ENCODE data around the gene ZNG1C. TPM values are rescaled to one million over a fixed set of nuclear protein-coding genes. Genes with fewer than 3 reads are reported as not detected.
"Not testable (repeated sequence)": the region's sequence is repeated elsewhere in the genome, so short reads cannot be mapped to it uniquely, and the experiment has no call there.

Gene ZNG1C
- total RNA-seq (2014; rRNA removed; shearing (Covaris generic)) = 11.8 and 12.3 TPM in 2 replicates

DNA sequence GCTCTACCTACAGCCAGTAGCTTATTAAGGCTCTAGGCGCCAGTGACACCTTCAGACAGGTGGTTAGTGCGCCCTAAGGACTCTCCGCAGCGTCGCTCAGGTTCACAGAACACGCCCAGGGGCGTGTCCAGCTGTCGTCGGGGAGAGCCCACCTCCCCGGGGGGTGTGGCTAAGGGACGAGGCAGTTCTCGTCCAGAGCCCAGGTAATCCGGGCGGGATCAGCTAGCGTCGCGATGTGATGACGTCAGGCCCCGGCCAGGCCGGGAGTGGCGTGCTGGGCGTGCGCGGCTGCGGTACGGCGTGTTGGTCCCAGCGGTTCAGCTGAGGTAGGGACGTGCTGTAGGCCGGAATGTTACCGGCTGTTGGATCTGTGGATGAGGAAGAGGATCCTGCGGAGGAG is at the start of gene ZNG1C:
Gene ZNG1C, plus strand, starts transcription at position 301 of the 400 bp plus-strand sequence. Its CDS starts 49 bp downstream, at position 350.
- not testable (repeated sequence) for H3K4me3 ChIP-seq (ENCODE audit: insufficient read depth, low read depth, low read length); H3K36me3 ChIP-seq (replicated peaks; ENCODE audit: control insufficient read depth, insufficient read depth, low read length); H3K27me3 ChIP-seq (ENCODE audit: control insufficient read depth, insufficient read depth, low read length); DNase-seq

DNA sequence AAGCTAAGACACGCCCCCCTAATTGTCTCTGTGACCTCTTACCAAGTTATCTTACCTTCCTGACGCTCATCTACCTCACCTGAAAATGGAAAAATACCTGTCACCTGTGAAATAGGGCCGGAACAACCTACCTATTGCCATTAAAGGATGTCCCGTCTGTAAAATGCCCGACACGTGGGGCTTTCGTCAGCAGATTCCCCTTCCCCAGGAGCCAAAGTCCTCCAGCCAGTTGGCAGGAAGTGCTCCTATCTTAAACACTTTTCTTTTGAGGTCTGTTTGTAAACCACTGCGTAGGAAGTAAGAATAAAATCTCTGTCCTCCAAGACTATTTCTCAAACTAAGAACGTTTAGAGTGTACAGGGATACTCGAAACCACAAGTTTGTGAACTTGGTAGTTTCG is 654 bp downstream of the ZNG1C start:
- H3K27me3 ChIP-seq (ENCODE audit: control insufficient read depth, insufficient read depth, low read length); DNase-seq; H3K36me3 ChIP-seq (replicated peaks; ENCODE audit: control insufficient read depth, insufficient read depth, low read length); H3K4me3 ChIP-seq (ENCODE audit: insufficient read depth, low read depth, low read length): not testable (repeated sequence)

GRCh38 chr9:68281041-68281440 is 39.3 kb downstream of the ZNG1C start:
- H3K27me3 ChIP-seq (ENCODE audit: control insufficient read depth, insufficient read depth, low read length); H3K36me3 ChIP-seq (replicated peaks; ENCODE audit: control insufficient read depth, insufficient read depth, low read length); H3K4me3 ChIP-seq (ENCODE audit: insufficient read depth, low read depth, low read length); DNase-seq: not testable (repeated sequence)

DNA sequence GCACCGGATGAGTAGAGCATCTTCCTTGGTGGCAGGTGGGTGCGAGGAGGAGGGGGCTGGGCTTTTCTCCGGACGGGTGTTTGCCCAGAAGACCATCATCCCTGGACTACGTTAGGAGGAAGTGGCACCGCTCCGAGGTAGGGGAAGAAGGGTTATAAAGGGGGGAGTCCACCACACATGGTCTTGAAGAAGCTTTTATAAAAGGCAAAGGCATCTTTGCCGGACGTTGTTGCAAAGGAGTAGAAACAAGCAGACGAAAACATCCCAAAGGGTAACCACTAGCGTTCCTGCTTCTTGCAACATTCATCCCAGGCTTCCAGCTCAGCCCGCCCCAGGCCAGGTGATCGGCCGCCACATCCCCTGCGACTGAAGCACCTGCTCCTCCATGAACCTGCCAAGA is 60.8 kb downstream of the ZNG1C start, which contains the start of gene FOXD4L3:
Gene FOXD4L3, plus strand, starts transcription at position 301 of the 400 bp plus-strand sequence. Its CDS starts 85 bp downstream, at position 386.
- H3K4me3 ChIP-seq (ENCODE audit: insufficient read depth, low read depth, low read length); H3K36me3 ChIP-seq (replicated peaks; ENCODE audit: control insufficient read depth, insufficient read depth, low read length); DNase-seq; H3K27me3 ChIP-seq (ENCODE audit: control insufficient read depth, insufficient read depth, low read length): not testable (repeated sequence)

- H3K36me3 ChIP-seq (replicated peaks; ENCODE audit: control insufficient read depth, insufficient read depth, low read length); H3K4me3 ChIP-seq (ENCODE audit: insufficient read depth, low read depth, low read length): not testable (repeated sequence)
Measured at GRCh38 chr9:68303771-68304170, 62.0 kb downstream of the ZNG1C start.

DNA sequence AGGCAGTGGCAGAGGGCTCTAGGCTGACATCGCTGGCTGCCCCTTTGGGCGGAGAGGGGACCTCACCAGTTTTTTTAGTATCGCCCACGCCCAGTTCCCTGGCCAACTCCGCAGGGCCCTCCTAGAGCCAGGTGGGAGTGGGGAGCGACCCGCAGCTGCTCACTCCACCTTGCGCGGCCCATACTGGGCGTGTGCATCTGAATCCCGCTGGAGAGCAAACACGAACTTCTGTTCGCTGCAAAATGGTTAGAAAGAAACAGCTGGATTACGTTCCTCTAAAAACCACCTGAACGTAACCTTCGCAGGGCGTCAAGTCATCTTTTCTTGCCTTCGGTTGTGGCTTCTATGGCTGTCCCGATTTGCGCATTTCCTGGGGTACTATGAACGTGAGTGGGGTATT is 62.4 kb downstream of the ZNG1C start:
- H3K36me3 ChIP-seq (replicated peaks; ENCODE audit: control insufficient read depth, insufficient read depth, low read length); H3K4me3 ChIP-seq (ENCODE audit: insufficient read depth, low read depth, low read length); DNase-seq: not testable (repeated sequence)
- peaks cover 13% of the 10 kb centered on the region for H3K27me3 ChIP-seq (ENCODE audit: control insufficient read depth, insufficient read depth, low read length)

More at GRCh38 chr9:68303771-68304170, 62.0 kb downstream of the ZNG1C start:
- H3K27me3 ChIP-seq (ENCODE audit: control insufficient read depth, insufficient read depth, low read length) = peaks cover 13% of the 10 kb centered on the region
- not testable (repeated sequence) for DNase-seq

DNA sequence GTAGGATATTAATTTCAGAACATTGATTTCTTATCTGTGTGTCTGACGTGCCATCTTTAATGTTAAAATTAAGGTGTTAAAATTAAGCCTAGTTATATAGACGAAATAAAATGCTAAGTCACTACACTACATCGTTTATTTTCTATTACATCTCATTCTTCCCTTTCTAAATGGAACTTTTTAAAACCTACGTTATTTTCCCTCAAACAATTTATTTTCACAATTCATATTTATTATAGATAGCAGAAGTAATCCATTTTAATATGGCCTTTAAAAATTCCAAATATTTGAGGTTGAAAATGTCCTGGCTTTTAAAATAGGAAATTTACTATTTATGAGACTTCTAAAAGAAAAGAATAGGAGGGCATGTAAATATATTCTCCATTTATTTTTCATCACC is 63.0 kb downstream of the ZNG1C start:
- not testable (repeated sequence) for H3K36me3 ChIP-seq (replicated peaks; ENCODE audit: control insufficient read depth, insufficient read depth, low read length); H3K4me3 ChIP-seq (ENCODE audit: insufficient read depth, low read depth, low read length); DNase-seq
- H3K27me3 ChIP-seq (ENCODE audit: control insufficient read depth, insufficient read depth, low read length) = peaks cover 13% of the 10 kb centered on the region

- peaks cover 13% of the 10 kb centered on the region for H3K27me3 ChIP-seq (ENCODE audit: control insufficient read depth, insufficient read depth, low read length)
- DNase-seq; H3K36me3 ChIP-seq (replicated peaks; ENCODE audit: control insufficient read depth, insufficient read depth, low read length); H3K4me3 ChIP-seq (ENCODE audit: insufficient read depth, low read depth, low read length): not testable (repeated sequence)
Measured at GRCh38 chr9:68305680-68306285, 64.0 kb downstream of the ZNG1C start.

DNA sequence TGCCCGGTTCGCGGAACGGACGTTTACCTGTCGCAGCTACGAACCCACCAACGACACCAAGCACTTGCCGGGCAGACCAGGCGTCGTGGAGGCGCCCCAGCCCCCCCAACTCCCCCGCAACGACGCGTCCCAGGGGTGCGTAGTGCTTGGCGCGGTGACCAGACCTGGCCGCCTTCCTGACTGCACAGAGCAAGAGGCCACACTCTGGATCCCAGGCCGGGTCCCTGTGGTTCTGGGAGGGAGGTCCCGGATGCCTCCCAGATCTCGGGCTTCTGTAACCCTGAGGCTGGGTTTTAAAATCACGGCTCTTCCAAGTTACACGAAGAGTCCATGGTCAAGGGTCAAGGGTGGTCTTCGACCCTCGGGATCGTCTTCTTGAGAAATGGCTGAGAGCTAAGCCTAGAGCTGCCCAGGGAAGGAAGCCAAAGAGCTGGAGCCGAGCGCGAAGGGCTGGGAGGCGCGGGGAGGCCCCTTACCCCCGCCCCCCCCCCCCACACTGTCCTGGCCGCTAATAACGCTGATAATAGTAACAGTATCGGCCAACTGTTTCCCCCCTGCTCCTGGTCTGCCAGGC is 64.7 kb downstream of the ZNG1C start:
- H3K27me3 ChIP-seq (ENCODE audit: control insufficient read depth, insufficient read depth, low read length) = peaks cover 13% of the 10 kb centered on the region
- not testable (repeated sequence) for DNase-seq; H3K36me3 ChIP-seq (replicated peaks; ENCODE audit: control insufficient read depth, insufficient read depth, low read length); H3K4me3 ChIP-seq (ENCODE audit: insufficient read depth, low read depth, low read length)

GRCh38 chr9:68307127-68307526 is 65.3 kb downstream of the ZNG1C start:
- not testable (repeated sequence) for H3K4me3 ChIP-seq (ENCODE audit: insufficient read depth, low read depth, low read length); H3K36me3 ChIP-seq (replicated peaks; ENCODE audit: control insufficient read depth, insufficient read depth, low read length); DNase-seq
- peaks cover 13% of the 10 kb centered on the region for H3K27me3 ChIP-seq (ENCODE audit: control insufficient read depth, insufficient read depth, low read length)

DNA sequence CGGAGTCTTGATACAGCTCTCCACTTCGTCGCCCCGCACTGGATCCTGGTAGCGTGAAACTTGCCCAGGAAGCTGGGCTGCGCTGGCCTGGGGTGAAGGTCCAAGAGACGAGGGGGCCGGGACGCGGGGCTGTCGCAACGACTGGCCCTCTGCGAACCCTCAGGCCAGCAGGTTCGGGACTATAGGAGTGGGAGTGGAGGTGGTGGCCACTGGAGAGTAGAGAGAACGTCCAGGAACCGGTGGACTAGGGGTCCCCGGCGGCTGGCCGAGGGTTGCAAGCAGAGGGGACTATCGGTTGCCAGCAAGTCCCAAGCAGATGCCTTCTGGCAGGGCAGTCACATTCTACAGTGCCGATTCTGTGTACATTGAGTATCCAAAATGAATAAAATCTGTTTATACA is 65.9 kb downstream of the ZNG1C start:
- H3K4me3 ChIP-seq (ENCODE audit: insufficient read depth, low read depth, low read length); H3K36me3 ChIP-seq (replicated peaks; ENCODE audit: control insufficient read depth, insufficient read depth, low read length); DNase-seq: not testable (repeated sequence)
- peaks cover 13% of the 10 kb centered on the region for H3K27me3 ChIP-seq (ENCODE audit: control insufficient read depth, insufficient read depth, low read length)

- H3K36me3 ChIP-seq (replicated peaks; ENCODE audit: control insufficient read depth, insufficient read depth, low read length); H3K27me3 ChIP-seq (ENCODE audit: control insufficient read depth, insufficient read depth, low read length): not testable (repeated sequence)
Measured at GRCh38 chr9:68311208-68311607, 69.4 kb downstream of the ZNG1C start.

DNA sequence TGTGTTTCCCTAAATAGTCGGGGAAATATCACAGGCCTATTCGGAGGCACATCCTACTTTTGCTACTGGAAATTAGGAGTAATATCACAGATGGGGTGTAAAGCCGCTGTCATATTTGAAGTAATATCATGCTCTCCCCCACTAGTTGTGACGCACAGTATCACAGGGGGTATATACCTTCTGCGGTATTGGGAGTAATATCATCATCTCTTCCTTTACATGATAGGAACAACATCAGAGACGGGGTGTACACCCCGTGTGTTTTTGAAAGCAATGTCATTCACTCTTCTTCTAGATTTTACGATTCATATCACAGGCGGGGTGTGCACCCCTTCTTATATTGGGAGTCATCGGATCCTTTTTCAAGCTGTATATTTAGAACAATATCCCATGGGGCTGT is 76.4 kb downstream of the ZNG1C start:
- not testable (repeated sequence) for H3K36me3 ChIP-seq (replicated peaks; ENCODE audit: control insufficient read depth, insufficient read depth, low read length); H3K4me3 ChIP-seq (ENCODE audit: insufficient read depth, low read depth, low read length); DNase-seq; H3K27me3 ChIP-seq (ENCODE audit: control insufficient read depth, insufficient read depth, low read length)

More at GRCh38 chr9:68311208-68311607, 69.4 kb downstream of the ZNG1C start:
- H3K4me3 ChIP-seq (ENCODE audit: insufficient read depth, low read depth, low read length); DNase-seq: not testable (repeated sequence)

DNA sequence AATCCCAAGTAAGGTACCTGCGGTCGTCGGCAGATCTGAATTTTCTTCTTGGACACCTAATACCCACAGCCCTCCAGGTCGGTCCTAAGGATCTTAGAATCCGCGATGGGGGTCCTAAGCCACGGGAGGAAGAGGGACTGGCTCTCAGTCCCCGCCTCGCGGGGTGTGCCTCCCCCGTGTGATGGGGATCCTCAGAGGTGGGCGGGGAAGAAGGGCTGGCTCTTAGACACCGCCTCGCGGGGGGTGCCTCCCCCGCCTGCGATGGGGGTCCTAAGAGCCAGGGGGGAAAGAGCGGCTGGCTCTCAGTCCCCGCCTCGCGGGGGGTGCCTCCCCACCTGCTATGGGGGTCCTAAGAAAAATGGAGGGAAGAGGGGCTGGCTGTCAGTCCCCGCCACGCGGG is 82.0 kb downstream of the ZNG1C start:
- not testable (repeated sequence) for DNase-seq; H3K4me3 ChIP-seq (ENCODE audit: insufficient read depth, low read depth, low read length); H3K36me3 ChIP-seq (replicated peaks; ENCODE audit: control insufficient read depth, insufficient read depth, low read length); H3K27me3 ChIP-seq (ENCODE audit: control insufficient read depth, insufficient read depth, low read length)

DNA sequence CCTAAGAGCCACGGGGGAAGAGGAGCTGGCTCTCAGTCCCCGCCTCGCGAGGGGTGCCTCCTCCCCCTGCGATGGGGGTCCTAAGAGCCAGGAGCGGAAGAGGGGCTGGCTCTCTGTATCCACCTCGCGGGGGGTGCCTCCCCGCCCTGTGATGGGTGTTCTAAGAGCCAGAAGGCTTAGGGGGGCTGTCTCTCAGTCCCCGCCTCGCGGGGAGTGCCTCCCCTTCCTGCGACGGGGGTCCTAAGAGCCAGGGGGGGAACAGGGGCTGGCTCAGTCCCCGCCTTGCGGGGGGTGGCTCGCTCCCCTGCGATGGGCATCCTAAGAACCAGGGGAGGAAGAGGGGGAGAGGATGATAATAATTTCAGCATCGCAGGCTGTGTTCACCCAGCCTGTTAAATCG is 82.7 kb downstream of the ZNG1C start:
- not testable (repeated sequence) for H3K36me3 ChIP-seq (replicated peaks; ENCODE audit: control insufficient read depth, insufficient read depth, low read length); H3K4me3 ChIP-seq (ENCODE audit: insufficient read depth, low read depth, low read length); H3K27me3 ChIP-seq (ENCODE audit: control insufficient read depth, insufficient read depth, low read length); DNase-seq

Measured in H7 (cell line).